ENCODE results near the gene PIH1D1. TPM values are rescaled to one million over a fixed set of nuclear protein-coding genes. Genes with fewer than 3 reads are reported as not detected.

The PIH1D1 gene
- total RNA-seq, 2 donors from 2014 or later = 60.2 to 95.4 TPM

GRCh38 chr19:49437231-49437630, 14.4 kb downstream of the PIH1D1 start:
- TF ChIP-seq CTCF (IDR thresholded peaks at IDR 0.05) = no peak
- peaks cover 30% of the 10 kb centered on the region for H3K27me3 ChIP-seq (replicated peaks; ENCODE audit: insufficient read depth)
- DNase-seq (ENCODE audit: low spot score) = no peak
- no peaks in the 10 kb centered on the region for H3K36me3 ChIP-seq
- no peak overlapping the region for H3K4me3 ChIP-seq
- H3K27ac ChIP-seq = no peak overlapping the region
- H3K9me3 ChIP-seq = no peaks in the 10 kb centered on the region
- H3K4me1 ChIP-seq (ENCODE audit: control insufficient read depth in 1 of 2, low read depth in 2 of 2) = peaks cover 3 to 6% of the 10 kb centered on the region in 2 donors
- no peak for ATAC-seq (ENCODE audit: insufficient number of reproducible peaks, low FRiP score, low read depth)

- DNase-seq (ENCODE audit: low spot score) (no peak), ATAC-seq (ENCODE audit: insufficient number of reproducible peaks, low FRiP score, low read depth) (no peak)
- TF ChIP-seq CTCF (IDR thresholded peaks at IDR 0.05) = no peak
- Histone ChIP-seq H3K36me3 (no peaks in the 10 kb centered on the region), H3K27ac (no peak overlapping the region), H3K27me3 (replicated peaks; ENCODE audit: insufficient read depth) (peaks cover 33% of the 10 kb centered on the region), H3K4me3 (no peak overlapping the region), H3K9me3 (no peaks in the 10 kb centered on the region), H3K4me1 (ENCODE audit: control insufficient read depth in 1 of 2, low read depth in 2 of 2) (no peaks in the 10 kb centered on the region)
These were observed 15.1 kb downstream of the PIH1D1 start for GRCh38 chr19:49436381-49437017.

GRCh38 chr19:49435670-49436069, 15.9 kb downstream of the PIH1D1 start:
- ATAC-seq (ENCODE audit: insufficient number of reproducible peaks, low FRiP score, low read depth) (no peak), DNase-seq (ENCODE audit: low spot score) (no peak)
- Histone ChIP-seq H3K27ac (no peak overlapping the region), H3K36me3 (no peaks in the 10 kb centered on the region), H3K27me3 (replicated peaks; ENCODE audit: insufficient read depth) (peaks cover 33% of the 10 kb centered on the region), H3K9me3 (no peaks in the 10 kb centered on the region), H3K4me3 (no peak overlapping the region), H3K4me1 (ENCODE audit: control insufficient read depth in 1 of 2, low read depth in 2 of 2) (no peaks in the 10 kb centered on the region)
- no peak for TF ChIP-seq CTCF (IDR thresholded peaks at IDR 0.05)

- Histone ChIP-seq H3K27ac (no peak overlapping the region), H3K4me1 (ENCODE audit: control insufficient read depth in 1 of 2, low read depth in 2 of 2) (no peaks in the 10 kb centered on the region), H3K27me3 (replicated peaks; ENCODE audit: insufficient read depth) (peaks cover 33% of the 10 kb centered on the region), H3K9me3 (no peaks in the 10 kb centered on the region), H3K4me3 (no peak overlapping the region), H3K36me3 (no peaks in the 10 kb centered on the region)
- ATAC-seq (ENCODE audit: insufficient number of reproducible peaks, low FRiP score, low read depth) (no peak), DNase-seq (ENCODE audit: low spot score) (no peak)
- no peak for TF ChIP-seq CTCF (IDR thresholded peaks at IDR 0.05)
These were observed 16.6 kb downstream of the PIH1D1 start for GRCh38 chr19:49434907-49435583.

GRCh38 chr19:49433240-49433901, 18.2 kb downstream of the PIH1D1 start:
- Histone ChIP-seq H3K36me3 (no peaks in the 10 kb centered on the region), H3K9me3 (no peaks in the 10 kb centered on the region), H3K27ac (no peak overlapping the region), H3K4me1 (ENCODE audit: control insufficient read depth in 1 of 2, low read depth in 2 of 2) (peaks cover 0 to 1% of the 10 kb centered on the region in 2 donors), H3K4me3 (no peak overlapping the region), H3K27me3 (replicated peaks; ENCODE audit: insufficient read depth) (peaks cover 45% of the 10 kb centered on the region)
- ATAC-seq (ENCODE audit: insufficient number of reproducible peaks, low FRiP score, low read depth) (no peak), DNase-seq (ENCODE audit: low spot score) (no peak)
- no peak for TF ChIP-seq CTCF (IDR thresholded peaks at IDR 0.05)
